GM12878 (cell line): Measurements from ENCODE around the gene SIX5. TPM values are rescaled to one million over a fixed set of nuclear protein-coding genes. Genes with fewer than 3 reads are reported as not detected.
A peak's percentile ranks its signal among the peaks of the same experiment; 100 is the strongest.

Source experiments
- ATAC-seq: fragments of 200-7000 bp; cut with Tn5 transposase; 3 replicates; pipeline ENCODE4 v1.9.1; 2020; ENCODE audit warnings: mild to moderate bottlenecking, moderate library complexity
- BruUV-seq: library from RNA; stranded (reverse); fragments of 400-500 nt; replicated peaks from 2 replicates; lab custom pipeline; 2021; lab: Mats Ljungman, UMichigan
- CTCF ChIA-PET: fragments of 300-600 bp; sonication (Branson Sonifier 250); formaldehyde crosslinking; extraction: SDS; loops from one replicate; lab custom pipeline; 2021; ENCODE audit warnings: inconsistent platforms; lab: Yijun Ruan, JAX
- POLR2A ChIA-PET: fragments of 350-600 bp; formaldehyde crosslinking; extraction: SDS; loops from one replicate; lab custom pipeline; 2021; ENCODE audit warnings: inconsistent platforms; lab: Charles Lee
- RAD21 ChIA-PET: fragments of 300-600 bp; sonication (Branson Sonifier 250); formaldehyde crosslinking; loops from one replicate; lab custom pipeline; 2023; ENCODE audit warnings: antibody characterized with exemption; ENCODE audit not compliant: unreplicated experiment; lab: Charles Lee
- SMC1A ChIA-PET: fragments of 300-600 bp; sonication (Branson Sonifier 250); formaldehyde crosslinking; loops from one replicate; lab custom pipeline; 2023; ENCODE audit not compliant: unreplicated experiment, uncharacterized antibody; lab: Charles Lee
- DNase-seq: peaks from one replicate; pipeline ENCODE4 v3.0.0-alpha.2; 2011; ENCODE audit warnings: low read depth, low spot score
- FAIRE-seq: peaks from 3 replicates; lab custom pipeline; 2011; peaks lifted over from hg19 to GRCh38; lab: Jason Lieb, UNC
- H2AFZ ChIP-seq: 2 replicates; pipeline ENCODE4 v1.6.0; 2011; ENCODE audit warnings: low read depth, low read length, control low read depth; ENCODE audit not compliant: control insufficient read depth
- H3K27ac ChIP-seq: 2 replicates; pipeline ENCODE4 v1.5.1; 2011; ENCODE audit warnings: control low read depth; ENCODE audit not compliant: control insufficient read depth, insufficient read depth
- H3K27me3 ChIP-seq, 2 experiments: replicated peaks in 1 of 2; 2 replicates each; pipeline versions ENCODE4 v1.6.0 to v1.6.1; 2011; ENCODE audit warnings: low read length in 1 of 2; ENCODE audit not compliant: control insufficient read depth in 2 of 2, insufficient read depth in 2 of 2
- H3K36me3 ChIP-seq, 2 experiments: 2 replicates each; pipeline ENCODE4 v1.5.1; 2011; ENCODE audit warnings: low read length in 1 of 2; ENCODE audit not compliant: control insufficient read depth in 2 of 2, insufficient read depth in 2 of 2
- H3K4me1 ChIP-seq: 2 replicates; pipeline ENCODE4 v1.6.1; 2011; ENCODE audit warnings: mild to moderate bottlenecking, low read length, moderate library complexity, mixed read lengths; ENCODE audit not compliant: control insufficient read depth, insufficient read depth
- H3K4me2 ChIP-seq: 2 replicates; pipeline ENCODE4 v1.6.0; 2011; ENCODE audit warnings: control low read depth; ENCODE audit not compliant: control insufficient read depth, insufficient read depth
- H3K4me3 ChIP-seq: fragments of 200-600 bp; sonication (generic); 2 replicates; pipeline ENCODE4 v1.5.1; 2016
- H3K79me2 ChIP-seq: 2 replicates; pipeline ENCODE4 v1.6.0; 2011; ENCODE audit warnings: low read length; ENCODE audit not compliant: control insufficient read depth, insufficient read depth
- H3K9ac ChIP-seq: 2 replicates; pipeline ENCODE4 v1.8.0; 2011; ENCODE audit warnings: low read length, control low read depth, mixed read lengths; ENCODE audit not compliant: control insufficient read depth, insufficient read depth
- H3K9me3 ChIP-seq: replicated peaks from 3 replicates; pipeline ENCODE4 v1.5.1; 2011; ENCODE audit warnings: mild to moderate bottlenecking, low read length; ENCODE audit not compliant: control insufficient read depth, insufficient read depth
- H4K20me1 ChIP-seq: 2 replicates; pipeline ENCODE4 v1.6.0; 2011; ENCODE audit not compliant: control insufficient read depth, insufficient read depth
- BCL11A ChIP-seq: IDR thresholded peaks from 2 replicates; pipeline ENCODE4 v1.6.1; 2011; ENCODE audit warnings: low read depth, low read length
- BMI1 ChIP-seq: fragments of 450-650 bp; IDR thresholded peaks from 2 replicates; pipeline ENCODE4 v1.6.1; 2016; ENCODE audit warnings: mild to moderate bottlenecking, moderate library complexity, borderline replicate concordance
- DPF2 ChIP-seq: fragments of 450-650 bp; IDR thresholded peaks from 2 replicates; pipeline ENCODE4 v1.6.1; 2017; ENCODE audit warnings: mild to moderate bottlenecking
- ESRRA ChIP-seq: IDR thresholded peaks from 2 replicates; pipeline ENCODE4 v1.6.1; 2012; ENCODE audit warnings: mild to moderate bottlenecking, low read length, improper control_type of control experiment
- ETV6 ChIP-seq, 2 experiments: fragments of 450-650 bp in 1 of 2; IDR thresholded peaks in 1 of 2; conservative IDR thresholded peaks in 1 of 2; 2 replicates each; pipeline ENCODE4 v1.6.1; 2014; ENCODE audit warnings: antibody characterized with exemption in 1 of 2, borderline replicate concordance in 1 of 2, low read depth in 1 of 2, mild to moderate bottlenecking in 1 of 2, moderate library complexity in 1 of 2
- GATAD2B ChIP-seq: fragments of 450-650 bp; conservative IDR thresholded peaks from 2 replicates; pipeline ENCODE4 v1.6.1; 2017; ENCODE audit warnings: low read depth, mild to moderate bottlenecking, moderate library complexity
- IKZF1 ChIP-seq: fragments of 450-650 bp; conservative IDR thresholded peaks from 2 replicates; pipeline ENCODE4 v1.6.1; 2017; ENCODE audit warnings: antibody characterized with exemption, mild to moderate bottlenecking
- IRF4 ChIP-seq: IDR thresholded peaks from 2 replicates; pipeline ENCODE4 v1.6.1; 2011; ENCODE audit warnings: low read depth, low read length
- MEF2B ChIP-seq: fragments of 450-650 bp; IDR thresholded peaks from 2 replicates; pipeline ENCODE4 v1.6.1; 2018; ENCODE audit warnings: mild to moderate bottlenecking, moderate library complexity; ENCODE audit not compliant: partially characterized antibody, poor library complexity, severe bottlenecking
- NFYA ChIP-seq: IDR thresholded peaks from 2 replicates; pipeline ENCODE4 v1.6.1; 2011; ENCODE audit warnings: low read depth, mild to moderate bottlenecking, low read length, improper control_type of control experiment, borderline replicate concordance
- NFYB ChIP-seq: IDR thresholded peaks from 2 replicates; pipeline ENCODE4 v1.6.1; 2011; ENCODE audit warnings: low read depth, mild to moderate bottlenecking, low read length, improper control_type of control experiment, moderate library complexity; ENCODE audit not compliant: insufficient read depth
- NR2F1 ChIP-seq: fragments of 450-650 bp; conservative IDR thresholded peaks from 2 replicates; pipeline ENCODE4 v1.6.1; 2017; ENCODE audit warnings: mild to moderate bottlenecking
- SMARCA5 ChIP-seq: fragments of 450-650 bp; IDR thresholded peaks from 2 replicates; pipeline ENCODE4 v1.6.1; 2017; ENCODE audit warnings: mild to moderate bottlenecking
- STAT1 ChIP-seq: fragments of 450-650 bp; conservative IDR thresholded peaks from 2 replicates; pipeline ENCODE4 v1.6.1; 2014; ENCODE audit warnings: antibody characterized with exemption, mild to moderate bottlenecking
- STAT3 ChIP-seq: IDR thresholded peaks from 2 replicates; pipeline ENCODE4 v1.6.1; 2011; ENCODE audit warnings: low read depth, low read length, improper control_type of control experiment
- SUZ12 ChIP-seq: fragments of 200-600 bp; sonication (generic); IDR thresholded peaks from one replicate; pipeline ENCODE4 v1.6.1; 2018; ENCODE audit warnings: antibody characterized with exemption, mild to moderate bottlenecking; ENCODE audit not compliant: unreplicated experiment
- TCF12 ChIP-seq: IDR thresholded peaks from 2 replicates; pipeline ENCODE4 v1.6.1; 2011; ENCODE audit warnings: low read depth, mild to moderate bottlenecking, low read length
- YY1 ChIP-seq: IDR thresholded peaks from 2 replicates; pipeline ENCODE4 v1.6.1; 2011; ENCODE audit warnings: low read depth, mild to moderate bottlenecking, low read length
- ZSCAN29 ChIP-seq: fragments of 450-650 bp; IDR thresholded peaks from 2 replicates; pipeline ENCODE4 v1.6.1; 2017; ENCODE audit warnings: mild to moderate bottlenecking, moderate library complexity
- WGBS: methylation state at CpG from one replicate; pipeline ENCODE4 v1.1.6; 2016; ENCODE audit warnings: low lambda C conversion rate; ENCODE audit not compliant: insufficient replicate concordance, insufficient coverage; ENCODE audit errors: missing lambda C conversion rate; 5-methylcytosine and 5-hydroxymethylcytosine counted together
- in situ Hi-C: fragments of 300-500 bp; cut with MboI; formaldehyde crosslinking; loops from 9 replicates; pipeline ENCODE4 v1.14.3; 2018; ENCODE audit warnings: mixed read lengths
- intact Hi-C: fragments of 100-400 bp; cut with micrococcal nuclease; formaldehyde crosslinking; loops from one replicate; pipeline ENCODE4 v1.14.2; 2022; ENCODE audit not compliant: unreplicated experiment
- polyA plus RNA-seq, 11 experiments: library from polyadenylated mRNA; depleted of rRNA in 4 of 11; unstranded in 6 of 11; stranded (reverse) in 5 of 11; fragments of >200 nt; fragmentation: Nextera tagmentation in 4 of 11; fragmentation: Illumina TruSeq in 1 of 11; extraction: Ambion mirVana in 4 of 11; extraction: Trizol in 1 of 11; gene quantifications; 1 replicate in 1 of 11; 2 replicates in 10 of 11; pipeline versions ENCODE4 v1.2.1 to v1.2.3, GENCODE V29; 2011 to 2016; ENCODE audit warnings: inconsistent platforms in 2 of 11, missing spikeins in 2 of 11, low read depth in 1 of 11
- total RNA-seq, 4 experiments: library from RNA; depleted of rRNA in 3 of 4; stranded (reverse); fragments of >200 nt in 3 of 4; fragmentation: Illumina TruSeq in 1 of 4; extraction: Trizol in 1 of 4; gene quantifications; 2 replicates each; pipeline versions ENCODE4 v1.2.1 to v1.2.3, GENCODE V29; 2013 to 2021
- TF ChIP-seq, protein P1 (sequence below): fragments of 450-650 bp; conservative IDR thresholded peaks from 2 replicates; pipeline ENCODE4 v1.6.1; 2017; ENCODE audit warnings: mild to moderate bottlenecking, moderate library complexity
- TF ChIP-seq, protein P2 (sequence below): fragments of 450-650 bp; IDR thresholded peaks from 2 replicates; pipeline ENCODE4 v1.6.1; 2017; ENCODE audit warnings: low read depth, mild to moderate bottlenecking, moderate library complexity

The SIX5 gene
- total and polyA plus RNA-seq, 10 of the 15 experiments (the other 5 are each of a cell fraction or from before 2014, with no cell fraction given): 1.9 to 10.5 (median 3.0) TPM; not detected in 2

- RAD21 ChIA-PET: interaction anchor here (0.6 to 3.0 kb wide), 9 partner anchors 12 to 88 kb away, joined by 3 to 27 read pairs (median 6); partner anchors contain the start of genes GIPR, QPCTL, SIX5 and SNRPD2
- peak overlapping the region; percentile 90 for H3K27ac ChIP-seq
- H3K4me3 ChIP-seq: peak overlapping the region; percentile 97
- WGBS: 0% methylated on average over 10 of the region's 10 CpGs
- no peak overlapping the region; the same call in 1 of the 2 replicates for H2AFZ ChIP-seq
- SMC1A ChIA-PET: interaction anchor here (0.8 to 3.3 kb wide), 7 partner anchors 10 to 56 kb away, joined by 3 to 35 read pairs (median 11); partner anchors contain the start of genes QPCTL, SIX5 and SNRPD2
- H3K4me2 ChIP-seq: peak overlapping the region; percentile 69
- H3K9me3 ChIP-seq: no peaks in the 10 kb centered on the region
- H4K20me1 ChIP-seq: no peaks in the 10 kb centered on the region; the same call in 1 of the 2 replicates
- no peaks in the 10 kb centered on the region for H3K27me3 ChIP-seq
- DNase-seq: peak; percentile 51
- CTCF ChIA-PET: interaction anchor here (0.7 to 3.0 kb wide), 17 partner anchors 10 to 164 kb away, joined by 3 to 15 read pairs (median 5); partner anchors contain the start of genes QPCTL, SIX5 and SNRPD2
- H3K9ac ChIP-seq: peak overlapping the region; percentile 87
- peak; percentile 93 for FAIRE-seq
- peak; percentile 52 for ATAC-seq
- peaks cover 4% of the 10 kb centered on the region; the same call in 1 of the 2 replicates for H3K4me1 ChIP-seq
- H3K36me3 ChIP-seq: peaks cover 0 to 7% of the 10 kb centered on the region in 2 experiments; a peak in 2 of 4 replicates
- TSS peak; percentile 77 for BruUV-seq
- intact Hi-C loops: loop anchor here (1.0 to 5.0 kb wide), 2 partner anchors 24 to 37 kb away; partner anchors contain the start of gene SIX5
- in situ Hi-C loops: no loop called here
- POLR2A ChIA-PET: interaction anchor here (0.6 to 3.8 kb wide), 10 partner anchors 12 to 133 kb away, joined by 3 to 58 read pairs (median 6); partner anchors contain the start of genes QPCTL, SIX5, SNRPD2 and SYMPK
- peaks cover 61% of the 10 kb centered on the region for H3K79me2 ChIP-seq
- TF ChIP-seq, protein P1, sequence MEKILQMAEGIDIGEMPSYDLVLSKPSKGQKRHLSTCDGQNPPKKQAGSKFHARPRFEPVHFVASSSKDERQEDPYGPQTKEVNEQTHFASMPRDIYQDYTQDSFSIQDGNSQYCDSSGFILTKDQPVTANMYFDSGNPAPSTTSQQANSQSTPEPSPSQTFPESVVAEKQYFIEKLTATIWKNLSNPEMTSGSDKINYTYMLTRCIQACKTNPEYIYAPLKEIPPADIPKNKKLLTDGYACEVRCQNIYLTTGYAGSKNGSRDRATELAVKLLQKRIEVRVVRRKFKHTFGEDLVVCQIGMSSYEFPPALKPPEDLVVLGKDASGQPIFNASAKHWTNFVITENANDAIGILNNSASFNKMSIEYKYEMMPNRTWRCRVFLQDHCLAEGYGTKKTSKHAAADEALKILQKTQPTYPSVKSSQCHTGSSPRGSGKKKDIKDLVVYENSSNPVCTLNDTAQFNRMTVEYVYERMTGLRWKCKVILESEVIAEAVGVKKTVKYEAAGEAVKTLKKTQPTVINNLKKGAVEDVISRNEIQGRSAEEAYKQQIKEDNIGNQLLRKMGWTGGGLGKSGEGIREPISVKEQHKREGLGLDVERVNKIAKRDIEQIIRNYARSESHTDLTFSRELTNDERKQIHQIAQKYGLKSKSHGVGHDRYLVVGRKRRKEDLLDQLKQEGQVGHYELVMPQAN: no peak; the same call in none of the 2 replicates
- TF ChIP-seq GATAD2B (peak; percentile 74), ETV6 (conservative IDR thresholded peaks at IDR 0.05 in 1 of 2, IDR thresholded peaks at IDR 0.05 in 1 of 2; ENCODE audit: borderline replicate concordance in 1 of 2, low read depth in 1 of 2) (no peak), STAT1 (no peak), ZSCAN29 (no peak), SMARCA5 (peak; percentile 95), SUZ12 (no peak), YY1 (0 out of 2 replicates have a peak, but pooled peaks have one; percentile 28), IRF4 (peak; percentile 55; the same call in 1 of the 2 replicates), TCF12 (0 out of 2 replicates have a peak, but pooled peaks have one; percentile 41), BCL11A (0 out of 2 replicates have a peak, but pooled peaks have one; percentile 14), NFYA (no peak), STAT3 (no peak), NR2F1 (peak; percentile 46; the same call in 1 of the 2 replicates), IKZF1 (peak; percentile 86), MEF2B (peak; percentile 70), NFYB (0 out of 2 replicates have a peak, but pooled peaks have one; percentile 29), DPF2 (0 out of 2 replicates have a peak, but pooled peaks have one; percentile 39), BMI1 (no peak), ESRRA (no peak)
- TF ChIP-seq, protein P2, sequence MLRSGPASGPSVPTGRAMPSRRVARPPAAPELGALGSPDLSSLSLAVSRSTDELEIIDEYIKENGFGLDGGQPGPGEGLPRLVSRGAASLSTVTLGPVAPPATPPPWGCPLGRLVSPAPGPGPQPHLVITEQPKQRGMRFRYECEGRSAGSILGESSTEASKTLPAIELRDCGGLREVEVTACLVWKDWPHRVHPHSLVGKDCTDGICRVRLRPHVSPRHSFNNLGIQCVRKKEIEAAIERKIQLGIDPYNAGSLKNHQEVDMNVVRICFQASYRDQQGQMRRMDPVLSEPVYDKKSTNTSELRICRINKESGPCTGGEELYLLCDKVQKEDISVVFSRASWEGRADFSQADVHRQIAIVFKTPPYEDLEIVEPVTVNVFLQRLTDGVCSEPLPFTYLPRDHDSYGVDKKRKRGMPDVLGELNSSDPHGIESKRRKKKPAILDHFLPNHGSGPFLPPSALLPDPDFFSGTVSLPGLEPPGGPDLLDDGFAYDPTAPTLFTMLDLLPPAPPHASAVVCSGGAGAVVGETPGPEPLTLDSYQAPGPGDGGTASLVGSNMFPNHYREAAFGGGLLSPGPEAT: peak; percentile 66; the same call in 1 of the 2 replicates
These were observed 39.2 kb downstream of the SIX5 start for GRCh38 chr19:45729800-45730290.
